ENCODE results near the gene TECPR1. TPM values are rescaled to one million over a fixed set of nuclear protein-coding genes. Genes with fewer than 3 reads are reported as not detected.

The TECPR1 gene
- total and polyA plus RNA-seq, 4 donors: 16.7 to 73.6 (median 31.8) TPM

DNA sequence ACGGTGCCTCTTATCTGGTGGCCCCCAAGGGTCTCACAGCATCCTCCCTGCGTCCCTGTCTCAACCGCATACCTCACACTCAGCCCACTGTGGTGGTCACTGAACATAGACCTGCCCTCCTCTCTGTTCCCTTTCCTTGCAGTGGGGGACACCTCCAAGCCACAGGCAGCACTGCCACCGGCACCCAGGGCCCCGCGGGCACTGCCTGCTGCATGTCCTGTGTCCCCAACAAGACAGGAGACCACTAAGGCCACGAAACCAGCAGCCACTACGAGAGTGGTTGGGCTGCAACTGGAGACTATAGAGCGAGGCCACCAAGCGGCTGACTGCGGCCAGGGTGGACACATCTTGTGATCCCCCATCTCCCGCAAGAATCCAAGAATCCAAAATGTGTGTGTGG lies 44.8 kb upstream of the TECPR1 start:
- TF ChIP-seq CTCF (IDR thresholded peaks at IDR 0.05; ENCODE audit: control extremely low read depth, extremely low read depth): no peak
- Histone ChIP-seq H3K27ac (ENCODE audit: low read depth in 1 of 2, low read length in 1 of 2) (no peak overlapping the region), H3K4me3 (no peak overlapping the region), H3K9me3 (ENCODE audit: control insufficient read depth in 4 of 4, insufficient read depth in 3 of 4, low read length in 3 of 4) (peaks cover 0 to 2% (median 0%) of the 10 kb centered on the region in 4 donors), H3K9ac (ENCODE audit: insufficient read depth in 1 of 2, low read length in 2 of 2) (no peak overlapping the region), H3K4me1 (ENCODE audit: control insufficient read depth in 5 of 5, insufficient read depth in 5 of 5, low read length in 5 of 5) (no peaks in the 10 kb centered on the region), H3K27me3 (ENCODE audit: control insufficient read depth in 3 of 3, insufficient read depth in 3 of 3, low read length in 2 of 3) (no peaks in the 10 kb centered on the region), H3K36me3 (ENCODE audit: control insufficient read depth in 4 of 4, insufficient read depth in 4 of 4, low read length in 4 of 4) (peaks cover 0 to 47% (median 10%) of the 10 kb centered on the region in 4 donors)
- DNase-seq: no peak
- ATAC-seq (ENCODE audit: insufficient read depth, low FRiP score): no peak
- 87 to 92% methylated on average over 12 of the region's 12 CpGs for WGBS, 2 donors

GRCh38 chr7:98295467-98296192 lies 43.6 kb upstream of the TECPR1 start:
- peak overlapping the region in 1 of 2 donors; percentile 32 for H3K27ac ChIP-seq (ENCODE audit: low read depth in 1 of 2, low read length in 1 of 2)
- no peaks in the 10 kb centered on the region for H3K27me3 ChIP-seq (ENCODE audit: control insufficient read depth in 3 of 3, insufficient read depth in 3 of 3, low read length in 2 of 3)
- no peak for TF ChIP-seq CTCF (IDR thresholded peaks at IDR 0.05; ENCODE audit: control extremely low read depth, extremely low read depth)
- WGBS, 2 donors: 78 to 84% methylated on average over 19 of the region's 19 CpGs
- H3K4me1 ChIP-seq (ENCODE audit: control insufficient read depth in 5 of 5, insufficient read depth in 5 of 5, low read length in 5 of 5): no peaks in the 10 kb centered on the region
- no peak overlapping the region for H3K4me3 ChIP-seq
- ATAC-seq (ENCODE audit: insufficient read depth, low FRiP score) (no peak), DNase-seq (no peak)
- H3K9me3 ChIP-seq (ENCODE audit: control insufficient read depth in 4 of 4, insufficient read depth in 3 of 4, low read length in 3 of 4): peaks cover 0 to 2% (median 0%) of the 10 kb centered on the region in 4 donors
- no peak overlapping the region for H3K9ac ChIP-seq (ENCODE audit: insufficient read depth in 1 of 2, low read length in 2 of 2)
- H3K36me3 ChIP-seq (ENCODE audit: control insufficient read depth in 4 of 4, insufficient read depth in 4 of 4, low read length in 4 of 4): peaks cover 0 to 50% (median 13%) of the 10 kb centered on the region in 4 donors

DNA sequence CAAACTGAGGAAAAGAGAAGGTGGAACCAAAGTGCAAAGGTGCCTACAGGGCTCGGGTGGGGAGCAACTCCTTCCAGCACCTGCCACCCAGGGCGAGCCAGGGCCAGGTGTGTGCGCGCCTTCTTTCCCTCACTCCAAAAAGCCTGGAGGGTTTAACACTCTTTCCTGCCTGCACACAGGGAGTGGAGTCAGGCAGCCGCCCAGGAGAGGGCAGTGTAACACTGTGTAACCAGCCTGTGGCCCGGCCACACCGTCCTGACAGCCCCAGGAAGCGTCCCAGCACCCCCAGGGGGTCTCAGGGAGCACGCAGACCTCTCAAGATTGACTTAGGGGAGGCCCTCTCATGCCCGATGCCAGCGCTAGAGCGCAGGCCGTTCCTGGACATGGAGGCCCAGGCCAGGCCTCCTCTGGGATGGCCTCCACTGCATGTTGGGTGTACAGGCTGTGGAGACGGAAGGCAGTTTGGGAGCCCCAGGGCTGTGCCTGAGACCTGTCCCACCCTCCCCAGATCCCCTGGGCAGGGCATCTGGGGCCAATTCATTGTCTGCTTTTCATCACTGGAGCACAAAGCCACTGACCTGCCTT lies 42.9 kb upstream of the TECPR1 start:
- H3K4me1 ChIP-seq (ENCODE audit: control insufficient read depth in 5 of 5, insufficient read depth in 5 of 5, low read length in 5 of 5): no peaks in the 10 kb centered on the region
- peak; percentile 66 for ATAC-seq (ENCODE audit: insufficient read depth, low FRiP score)
- peaks cover 0 to 46% (median 13%) of the 10 kb centered on the region in 4 donors for H3K36me3 ChIP-seq (ENCODE audit: control insufficient read depth in 4 of 4, insufficient read depth in 4 of 4, low read length in 4 of 4)
- peak overlapping the region in 1 of 2 donors; percentile 32 for H3K27ac ChIP-seq (ENCODE audit: low read depth in 1 of 2, low read length in 1 of 2)
- TF ChIP-seq CTCF (IDR thresholded peaks at IDR 0.05; ENCODE audit: control extremely low read depth, extremely low read depth): peak; percentile 30
- 55 to 59% methylated on average over 14 of the region's 14 CpGs for WGBS, 2 donors
- peak; percentile 49 to 64 (median 54) for DNase-seq
- H3K9ac ChIP-seq (ENCODE audit: insufficient read depth in 1 of 2, low read length in 2 of 2): no peak overlapping the region
- peaks cover 0 to 2% (median 0%) of the 10 kb centered on the region in 4 donors for H3K9me3 ChIP-seq (ENCODE audit: control insufficient read depth in 4 of 4, insufficient read depth in 3 of 4, low read length in 3 of 4)
- H3K4me3 ChIP-seq: no peak overlapping the region
- no peaks in the 10 kb centered on the region for H3K27me3 ChIP-seq (ENCODE audit: control insufficient read depth in 3 of 3, insufficient read depth in 3 of 3, low read length in 2 of 3)
